Kidney (tissue), 14 donors: Measurements from ENCODE around the gene C2CD3. TPM values are rescaled to one million over a fixed set of nuclear protein-coding genes. Genes with fewer than 3 reads are reported as not detected.

Experiments used
- DNase-seq, 5 donors: peaks; one replicate each; pipeline ENCODE4 v3.0.0-alpha.2; 2013 to 2020
- FAIRE-seq: peaks from 2 replicates; lab custom pipeline; 2012; peaks lifted over from hg19 to GRCh38; lab: Jason Lieb, UNC
- H3K27ac ChIP-seq, 2 donors: one replicate each; pipeline ENCODE4 v1.7.0; 2013; ENCODE audit warnings: low read depth in 2 of 2, low read length in 2 of 2, inconsistent platforms in 1 of 2
- H3K27me3 ChIP-seq: one replicate; pipeline ENCODE4 v1.7.1; 2013; ENCODE audit warnings: low read length, inconsistent platforms; ENCODE audit not compliant: control insufficient read depth, insufficient read depth
- H3K36me3 ChIP-seq, 3 donors: one replicate each; pipeline versions ENCODE4 v1.7.0 to v1.7.1; 2013; ENCODE audit warnings: low read length in 3 of 3, control low read depth in 1 of 3, inconsistent platforms in 1 of 3; ENCODE audit not compliant: insufficient read depth in 3 of 3, control insufficient read depth in 2 of 3
- H3K4me1 ChIP-seq, 3 donors: one replicate each; pipeline versions ENCODE4 v1.7.0 to v1.7.1; 2013; ENCODE audit warnings: low read length in 3 of 3, inconsistent platforms in 1 of 3, low read depth in 1 of 3; ENCODE audit not compliant: control insufficient read depth in 2 of 3, insufficient read depth in 2 of 3
- H3K4me3 ChIP-seq, 3 donors: one replicate each; pipeline versions ENCODE4 v1.7.0 to v1.8.1; 2013; ENCODE audit warnings: low read length in 3 of 3, control low read depth in 1 of 3, inconsistent platforms in 1 of 3
- H3K9ac ChIP-seq, 3 donors: one replicate each; pipeline versions ENCODE4 v1.7.0 to v1.7.1; 2013; ENCODE audit warnings: low read length in 3 of 3, control low read depth in 1 of 3, inconsistent platforms in 1 of 3
- H3K9me3 ChIP-seq, 3 donors: one replicate each; pipeline versions ENCODE4 v1.7.0 to v1.7.1; 2013; ENCODE audit warnings: low read length in 3 of 3, control low read depth in 1 of 3, inconsistent platforms in 1 of 3; ENCODE audit not compliant: control insufficient read depth in 2 of 3, insufficient read depth in 1 of 3
- CTCF ChIP-seq: IDR thresholded peaks from 3 replicates; pipeline ENCODE4 v1.5.1; 2012; ENCODE audit warnings: mild to moderate bottlenecking, moderate library complexity, borderline replicate concordance; ENCODE audit not compliant: insufficient read depth; ENCODE audit errors: extremely low read depth
- intact Hi-C: fragments of 100-400 bp; cut with DNase I; formaldehyde crosslinking; loops from one replicate; pipeline ENCODE4 v1.11.1; 2022
- polyA plus RNA-seq: library from polyadenylated mRNA; stranded (reverse); fragments of 350-450 nt; fragmentation: Illumina TruSeq; extraction: RNeasy Lipid Tissue Mini Kit (QIAGEN cat#74804); gene quantifications from one replicate; pipeline ENCODE4 v1.2.3, GENCODE V29; 2014; ENCODE audit warnings: low read depth, low replicate concordance; ENCODE audit not compliant: insufficient read depth
- total RNA-seq: library from RNA; stranded (reverse); fragmentation: NEBNext Ultra II Directional; extraction: Animal tissue kit (Norgen Biotek cat#: 25700); gene quantifications from one replicate; pipeline ENCODE4 v1.2.1, GENCODE V29; 2021
- donor health status: control.
- donor health status: control.
- donor health status: control.
- donor health status: control.
- donor health status: control.
- donor health status: DM: yes; HTN: yes; CAD: no.
- donor health status: Normal renal cell carcinoma (clear cell type).

The C2CD3 gene
- total and polyA plus RNA-seq, 2 donors from 2014 or later, result 5.6 to 28.7 TPM

GRCh38 chr11:74195828-74196227 is 25.0 kb upstream of the C2CD3 start:
- TF ChIP-seq CTCF, result no peak
- no peak overlapping the region for H3K27ac ChIP-seq
- H3K4me3 ChIP-seq, result no peak overlapping the region
- H3K36me3 ChIP-seq, result no peaks in the 10 kb centered on the region
- no peaks in the 10 kb centered on the region for H3K4me1 ChIP-seq
- H3K27me3 ChIP-seq, result no peaks in the 10 kb centered on the region
- no peaks in the 10 kb centered on the region for H3K9me3 ChIP-seq
- DNase-seq, result no peak
- intact Hi-C loops, result no loop called here
- no peak overlapping the region for H3K9ac ChIP-seq
- no peak for FAIRE-seq

- FAIRE-seq (no peak), DNase-seq (no peak)
- H3K9me3 ChIP-seq, result no peaks in the 10 kb centered on the region
- no peak overlapping the region for H3K4me3 ChIP-seq
- H3K36me3 ChIP-seq, result no peaks in the 10 kb centered on the region
- intact Hi-C loops, result no loop called here
- H3K27me3 ChIP-seq, result no peaks in the 10 kb centered on the region
- no peak overlapping the region for H3K27ac ChIP-seq
- TF ChIP-seq CTCF, result no peak
- H3K9ac ChIP-seq, result no peak overlapping the region
- H3K4me1 ChIP-seq, result no peaks in the 10 kb centered on the region
Observed at GRCh38 chr11:74185695-74186094, 14.9 kb upstream of the C2CD3 start.

GRCh38 chr11:74185285-74185684 is 14.5 kb upstream of the C2CD3 start:
- TF ChIP-seq CTCF, result no peak
- Histone ChIP-seq H3K9me3 (no peaks in the 10 kb centered on the region), H3K4me3 (no peak overlapping the region), H3K27ac (no peak overlapping the region), H3K27me3 (no peaks in the 10 kb centered on the region), H3K4me1 (no peaks in the 10 kb centered on the region), H3K9ac (no peak overlapping the region), H3K36me3 (no peaks in the 10 kb centered on the region)
- no peak for FAIRE-seq
- DNase-seq, result no peak
- intact Hi-C loops, result no loop called here

GRCh38 chr11:74182635-74183034 is 11.8 kb upstream of the C2CD3 start:
- H3K27ac ChIP-seq, result no peak overlapping the region
- DNase-seq (no peak), FAIRE-seq (no peak)
- H3K4me3 ChIP-seq, result no peak overlapping the region
- TF ChIP-seq CTCF, result no peak
- no peaks in the 10 kb centered on the region for H3K36me3 ChIP-seq
- no peak overlapping the region for H3K9ac ChIP-seq
- no peaks in the 10 kb centered on the region for H3K4me1 ChIP-seq
- intact Hi-C loops, result no loop called here
- H3K27me3 ChIP-seq, result no peaks in the 10 kb centered on the region
- H3K9me3 ChIP-seq, result no peaks in the 10 kb centered on the region
